GM11168 (cell line): ENCODE measurements around the gene KNCN.

Experiments used
- in situ Hi-C: fragments of 300-500 bp; cut with MboI; formaldehyde crosslinking; loops from one replicate; pipeline ENCODE4 v1.12.0; 2022; ENCODE audit warnings: low sequenced_read_pairs; ENCODE audit not compliant: unreplicated experiment

KNCN gene

DNA sequence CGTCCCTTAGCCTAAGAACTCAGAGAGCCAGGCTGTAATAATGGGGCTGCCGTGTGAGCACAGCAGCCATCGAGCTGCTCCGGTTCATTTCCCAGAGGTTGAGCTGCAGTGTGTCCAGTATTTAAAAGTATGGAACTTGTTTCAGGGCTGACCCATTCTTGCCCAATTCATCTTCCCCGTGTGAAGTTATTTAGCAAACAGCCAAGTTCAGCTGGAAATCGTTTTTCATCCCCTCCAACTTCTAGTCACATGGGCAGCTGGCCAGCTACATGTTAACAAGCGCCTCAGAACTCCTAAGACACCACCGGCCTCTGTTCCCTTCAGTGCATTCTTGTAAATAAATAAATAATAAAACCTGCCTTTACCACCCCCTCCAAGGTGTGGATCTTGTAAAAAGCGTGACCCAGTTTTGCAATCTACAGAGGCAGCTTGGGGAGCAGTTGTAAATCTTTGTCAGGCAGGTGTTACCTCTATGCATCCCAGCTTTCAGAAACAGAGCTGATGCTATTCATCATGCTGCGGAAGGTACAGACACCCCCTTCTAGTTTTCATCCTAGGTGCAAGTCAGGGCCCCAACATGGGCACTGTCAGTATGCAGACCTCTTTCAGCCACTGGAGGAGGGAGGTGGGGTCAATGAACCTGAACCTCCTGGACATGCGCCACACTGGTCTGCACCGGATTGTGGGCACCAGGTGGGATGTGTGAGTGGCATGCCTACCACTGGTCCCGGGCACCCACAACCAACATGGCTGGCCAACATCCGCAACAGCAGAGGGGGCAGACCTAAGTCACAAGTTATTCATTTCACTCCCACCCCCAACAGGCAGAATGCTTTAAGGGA, 18.7 kb upstream of the KNCN start:
- in situ Hi-C loops: no loop called here

DNA sequence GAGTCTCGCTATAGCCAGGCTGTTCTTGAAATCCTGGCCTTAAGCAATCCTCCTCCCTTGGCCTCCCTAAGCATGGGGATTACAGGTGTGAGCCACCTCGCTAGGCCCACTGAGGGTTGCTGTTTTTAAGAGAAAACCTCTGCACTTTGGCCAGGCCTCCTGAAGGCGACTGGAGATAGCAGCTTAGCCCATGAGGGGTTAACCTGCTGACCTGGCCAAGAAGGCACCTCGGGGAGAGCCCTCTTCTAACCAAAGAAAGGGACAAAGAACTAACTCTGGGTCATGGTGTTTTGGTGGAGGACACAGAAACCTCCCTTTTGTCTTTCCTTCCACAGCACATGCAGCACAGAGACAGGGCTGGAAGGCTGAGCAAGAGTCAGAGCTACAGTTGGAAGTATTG, 17.7 kb upstream of the KNCN start:
- in situ Hi-C loops: no loop called here

- in situ Hi-C loops: no loop called here
Measured at GRCh38 chr1:46568461-46568891, 17.0 kb upstream of the KNCN start.

DNA sequence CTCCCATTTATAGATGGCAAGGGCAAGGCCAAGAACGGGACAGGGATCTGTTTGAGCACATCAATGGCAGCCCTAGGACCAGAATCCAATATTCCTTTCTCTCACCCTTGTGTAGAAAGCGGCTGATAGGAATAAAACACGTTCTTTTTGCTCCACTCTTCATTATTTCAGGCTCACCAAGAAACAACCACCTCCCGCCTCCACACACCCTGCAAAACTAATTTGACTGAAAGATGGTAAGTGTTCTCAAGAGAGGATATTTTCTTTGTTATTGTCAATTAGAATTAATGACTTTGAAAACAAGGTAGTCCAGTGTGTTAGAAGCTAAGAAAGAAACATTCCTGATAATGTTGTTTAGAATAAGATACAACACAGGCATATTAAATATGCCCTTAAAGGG, 11.9 kb upstream of the KNCN start:
- in situ Hi-C loops: no loop called here

DNA sequence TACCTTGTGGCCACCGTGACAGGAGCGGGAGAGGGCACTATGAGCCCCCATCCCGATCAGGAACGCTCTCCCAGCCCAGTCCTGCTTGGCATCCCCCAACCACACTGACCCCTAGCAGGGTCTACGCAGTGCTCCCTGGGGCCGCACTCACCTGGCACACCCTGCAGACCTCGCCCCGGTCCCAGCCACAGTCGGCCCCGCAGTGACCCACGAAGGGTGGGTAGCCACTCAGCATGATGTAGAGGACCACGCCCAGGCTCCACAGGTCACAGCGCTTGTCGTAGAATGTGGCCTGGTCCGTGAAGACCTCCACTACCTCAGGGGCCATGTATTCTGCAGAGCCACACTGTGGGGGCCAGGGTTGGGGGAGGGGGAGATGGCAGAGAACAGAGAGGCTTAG, 11.1 kb upstream of the KNCN start:
- in situ Hi-C loops: no loop called here

DNA sequence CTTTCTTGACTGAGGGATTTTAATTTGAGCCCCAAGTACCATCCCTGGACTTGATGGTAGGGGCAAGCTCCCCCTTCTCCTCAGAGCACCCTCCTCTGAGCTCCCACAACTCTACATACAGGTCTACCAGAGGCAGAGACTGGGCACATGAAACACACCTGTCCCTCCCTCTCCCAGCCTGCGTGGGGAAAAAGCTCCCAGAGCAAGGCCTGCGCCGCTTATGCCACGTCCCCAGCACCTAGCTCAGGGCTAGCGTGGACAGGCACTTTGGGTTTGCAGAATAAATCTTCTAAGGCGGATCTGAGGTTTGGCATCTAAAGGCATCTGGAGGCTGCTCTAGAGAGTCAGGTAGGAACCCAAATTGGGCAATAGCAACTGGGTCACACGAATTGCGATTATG, 7.5 kb upstream of the KNCN start:
- in situ Hi-C loops: no loop called here

GRCh38 chr1:46558141-46558963, 6.9 kb upstream of the KNCN start:
- in situ Hi-C loops: no loop called here

GRCh38 chr1:46557403-46557802, 6.0 kb upstream of the KNCN start:
- in situ Hi-C loops: no loop called here

DNA sequence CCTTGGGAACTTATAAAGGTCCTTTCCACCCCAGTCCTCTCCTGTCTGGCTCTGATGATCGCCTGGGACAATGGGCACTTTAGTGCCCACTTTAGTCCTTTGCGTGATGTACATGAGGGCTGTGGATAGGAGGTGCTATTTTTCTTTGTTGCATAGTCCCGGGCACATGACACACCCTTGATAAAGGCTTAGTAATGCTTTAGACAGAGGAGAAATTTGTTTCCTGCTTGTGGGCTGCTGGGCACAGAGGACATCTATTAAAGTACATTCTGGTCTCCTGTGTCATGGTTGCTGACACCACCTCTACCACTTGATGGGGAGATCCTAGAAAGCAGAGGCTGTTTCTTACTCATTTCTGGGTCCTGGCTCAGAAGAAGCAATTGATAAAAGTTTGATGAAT, 5.4 kb upstream of the KNCN start:
- in situ Hi-C loops: no loop called here

- in situ Hi-C loops: no loop called here
Measured at GRCh38 chr1:46555826-46556619, 4.6 kb upstream of the KNCN start.

DNA sequence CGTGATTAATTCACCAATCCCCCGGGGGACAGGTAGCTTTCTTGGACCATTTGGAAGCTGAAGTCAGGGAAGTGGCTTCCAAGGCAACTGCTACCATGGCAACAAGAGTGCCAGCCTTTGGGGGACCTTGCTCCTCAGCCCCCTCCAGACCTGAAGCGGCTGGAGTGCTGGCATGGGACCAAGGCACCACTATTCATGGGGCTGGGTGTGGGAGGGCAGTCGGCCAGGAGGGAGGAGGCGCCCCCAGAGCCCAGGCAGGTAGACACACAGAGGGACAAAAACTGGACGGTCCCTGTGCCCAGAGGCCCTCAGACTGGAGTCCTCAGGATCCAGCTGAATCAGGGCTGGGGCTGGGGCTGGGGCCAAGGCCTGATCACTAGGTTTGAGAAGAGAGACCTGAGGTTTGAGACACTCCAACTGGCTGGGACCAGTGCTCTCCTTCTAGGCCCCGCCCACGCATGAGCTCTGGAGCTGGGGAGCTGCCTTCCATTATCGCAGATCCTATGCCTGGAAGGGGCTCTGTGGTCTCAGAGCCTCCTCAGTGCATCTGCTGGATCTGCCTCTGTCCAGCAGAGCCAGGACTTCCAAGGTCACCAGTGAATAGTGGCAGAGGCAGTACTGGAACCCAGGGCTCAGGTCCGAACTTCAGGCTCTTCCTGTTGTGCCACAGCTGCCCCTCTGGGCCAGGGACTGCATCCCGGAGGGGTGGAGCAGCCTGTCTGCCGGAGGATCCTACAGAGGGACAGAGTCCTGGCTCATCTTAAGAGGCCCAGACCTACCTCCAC, 3.3 kb upstream of the KNCN start:
- in situ Hi-C loops: no loop called here

DNA sequence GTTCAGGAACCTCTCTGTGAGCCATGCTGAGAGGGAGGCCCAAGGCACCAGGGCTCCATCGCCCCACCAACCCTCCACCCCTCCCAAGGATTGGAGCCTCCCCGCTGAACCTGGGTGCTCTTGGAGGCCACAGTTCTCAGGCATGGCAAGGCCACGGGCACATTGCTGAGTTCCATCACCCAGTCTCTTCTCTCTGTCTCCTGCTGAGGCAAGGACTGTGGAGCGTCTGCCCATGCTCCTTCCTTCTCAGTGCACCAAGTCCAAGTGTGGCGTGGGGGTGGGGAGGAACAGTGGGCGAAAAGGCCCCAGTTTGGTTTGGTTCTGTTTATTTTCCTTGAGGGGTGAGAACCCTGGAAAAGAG, 2.8 kb upstream of the KNCN start:
- in situ Hi-C loops: no loop called here

- in situ Hi-C loops: no loop called here
Measured at GRCh38 chr1:46553506-46553905, 2.1 kb upstream of the KNCN start.

DNA sequence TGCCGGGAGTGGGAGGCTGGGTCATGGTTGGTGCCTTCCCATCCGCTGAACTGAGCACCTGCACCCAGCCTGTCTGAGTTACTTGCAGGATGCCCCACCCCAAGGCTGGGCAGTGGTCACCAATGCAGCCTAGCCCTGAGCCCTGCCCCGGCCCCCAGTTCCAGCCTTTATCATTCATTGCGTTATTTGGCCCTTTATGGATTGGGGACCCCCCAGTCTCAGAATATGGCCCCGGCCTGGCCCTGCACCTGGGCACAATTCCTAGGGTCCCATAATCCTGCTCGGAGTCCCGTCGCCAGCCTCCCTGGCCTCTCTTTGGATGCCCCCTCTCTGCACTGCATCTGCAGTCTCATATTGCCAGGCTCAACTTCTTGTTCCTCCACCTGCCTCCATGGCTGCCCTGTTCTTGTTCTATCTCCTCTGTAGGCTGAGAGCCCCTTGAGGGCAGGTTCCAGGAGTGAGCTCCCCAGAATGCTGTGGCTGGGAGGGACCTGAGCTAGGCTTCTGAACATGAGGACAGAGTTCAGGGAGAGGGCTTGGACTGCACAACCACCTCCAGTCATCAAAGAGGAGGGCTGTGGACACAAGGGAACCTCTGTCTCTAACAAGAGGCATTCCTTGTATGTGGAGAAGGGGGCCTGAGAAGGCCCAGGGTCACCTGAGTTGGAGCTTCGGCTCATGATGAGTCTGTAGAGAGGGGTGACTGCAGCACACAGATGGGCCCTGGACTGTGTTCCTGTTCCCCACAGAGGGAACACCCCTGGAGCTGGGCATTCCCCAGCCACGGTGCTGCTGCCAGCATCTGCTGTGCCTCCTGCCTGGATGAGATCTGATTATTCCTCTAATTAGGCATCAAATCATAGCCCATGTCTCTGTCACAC, 1.1 kb upstream of the KNCN start:
- in situ Hi-C loops: no loop called here

GRCh38 chr1:46550751-46551231, 656 bp downstream of the KNCN start:
- in situ Hi-C loops: no loop called here

- in situ Hi-C loops: no loop called here
Measured at GRCh38 chr1:46549697-46550681, 1.5 kb downstream of the KNCN start.

DNA sequence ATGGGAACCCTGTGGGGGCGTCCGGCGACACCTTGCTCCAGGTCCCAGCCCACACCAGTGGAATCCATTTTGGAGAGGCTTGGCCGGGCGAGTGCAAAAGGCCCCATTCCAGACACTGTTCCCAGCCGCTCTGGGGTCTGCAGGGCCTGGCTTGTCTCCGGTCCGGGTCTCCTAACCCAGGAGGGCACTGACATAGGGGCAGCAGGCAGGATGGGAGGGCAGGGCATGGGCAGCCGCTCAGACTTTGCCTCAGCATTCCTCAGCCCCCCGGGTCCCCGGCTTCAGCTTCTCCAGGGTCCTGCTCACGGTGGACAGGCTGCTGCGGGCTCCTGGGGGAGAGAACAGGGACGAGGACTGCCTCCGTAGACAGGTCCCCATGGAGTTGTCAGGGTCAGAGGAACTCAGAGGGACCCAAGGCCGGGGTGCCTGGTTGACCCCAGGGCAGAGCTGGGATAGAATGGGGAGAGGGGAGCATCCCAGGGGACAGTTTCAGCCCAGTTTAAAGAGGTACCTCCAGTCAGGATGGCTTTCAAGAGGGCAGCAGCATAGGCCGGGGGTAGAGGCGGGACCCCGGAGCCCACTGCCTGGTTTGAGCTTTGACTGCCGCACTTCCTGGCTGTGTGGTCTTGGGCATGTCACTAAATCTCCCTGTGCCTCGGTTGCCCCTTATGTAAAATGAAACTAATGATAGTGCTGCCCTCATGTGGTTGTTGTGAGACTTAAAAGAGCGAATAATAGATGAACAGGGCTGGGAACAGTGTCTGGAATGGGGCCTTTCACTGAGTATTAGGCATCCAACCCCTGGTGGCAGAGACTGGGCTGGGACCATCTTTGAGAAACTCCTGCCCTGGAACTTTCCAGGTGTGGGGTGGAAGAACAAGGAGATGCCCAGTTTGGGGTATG, 3.7 kb downstream of the KNCN start:
- in situ Hi-C loops: no loop called here
